ENCODE measurements around the gene MRNIP.
"Not testable (repeated sequence)": the region's sequence is repeated elsewhere in the genome, so short reads cannot be mapped to it uniquely, and the experiment has no call there.

MRNIP gene

DNA sequence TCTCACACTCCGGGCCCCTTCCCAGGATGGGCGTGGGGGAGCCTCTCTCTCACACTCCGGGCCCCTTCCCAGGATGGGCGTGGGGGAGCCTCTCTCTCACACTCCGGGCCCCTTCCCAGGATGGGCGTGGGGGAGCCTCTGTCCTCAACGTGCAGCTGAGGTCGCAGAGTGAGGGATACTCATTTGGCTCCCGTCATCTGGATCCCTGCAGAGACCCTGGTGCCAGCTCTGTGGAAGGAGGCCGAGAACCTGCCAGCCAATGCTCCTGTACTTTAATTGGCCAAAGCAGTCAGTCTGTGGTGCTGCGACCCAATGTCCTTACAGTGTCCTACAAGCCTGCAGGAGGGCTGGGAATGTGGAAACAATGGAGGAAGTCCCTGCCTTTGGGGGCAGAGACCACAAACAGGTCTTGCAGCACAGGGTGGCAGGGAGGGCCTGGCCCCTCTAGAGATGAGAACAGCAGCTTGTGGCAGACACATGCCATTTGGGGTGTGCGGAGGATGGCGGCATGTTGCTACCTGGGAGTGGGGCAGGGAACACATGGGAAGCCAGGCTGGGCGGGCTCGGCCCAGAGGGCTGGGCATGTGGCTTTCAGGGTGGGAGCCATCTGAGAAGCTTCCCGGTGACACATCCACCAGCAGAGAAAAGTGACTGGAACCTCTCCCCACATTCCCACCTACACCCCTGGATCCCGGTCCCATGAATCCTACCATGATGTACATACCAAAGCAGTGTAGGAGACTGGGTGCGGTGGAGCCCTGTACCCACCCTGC, 13.6 kb upstream of the MRNIP start:
- no peak for DNase-seq (ENCODE audit: extremely low read depth in 1 of 2, low read depth in 1 of 2)

DNA sequence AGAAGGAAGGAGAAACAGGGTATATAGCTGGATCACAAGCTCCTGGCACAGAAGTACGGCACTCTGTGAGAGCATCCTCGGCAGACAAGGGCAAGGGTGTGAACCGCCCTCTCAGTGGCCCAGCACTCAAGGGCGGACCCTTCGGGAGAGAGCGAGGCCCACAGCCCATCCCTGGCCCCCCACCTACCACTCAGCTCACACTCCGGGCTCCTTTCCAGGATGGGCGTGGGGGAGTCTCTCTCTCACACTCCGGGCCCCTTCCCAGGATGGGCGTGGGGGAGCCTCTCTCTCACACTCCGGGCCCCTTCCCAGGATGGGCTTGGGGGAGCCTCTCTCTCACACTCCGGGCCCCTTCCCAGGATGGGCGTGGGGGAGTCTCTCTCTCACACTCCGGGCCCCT, 12.9 kb upstream of the MRNIP start:
- DNase-seq (ENCODE audit: extremely low read depth in 1 of 2, low read depth in 1 of 2) = not testable (repeated sequence)

DNA sequence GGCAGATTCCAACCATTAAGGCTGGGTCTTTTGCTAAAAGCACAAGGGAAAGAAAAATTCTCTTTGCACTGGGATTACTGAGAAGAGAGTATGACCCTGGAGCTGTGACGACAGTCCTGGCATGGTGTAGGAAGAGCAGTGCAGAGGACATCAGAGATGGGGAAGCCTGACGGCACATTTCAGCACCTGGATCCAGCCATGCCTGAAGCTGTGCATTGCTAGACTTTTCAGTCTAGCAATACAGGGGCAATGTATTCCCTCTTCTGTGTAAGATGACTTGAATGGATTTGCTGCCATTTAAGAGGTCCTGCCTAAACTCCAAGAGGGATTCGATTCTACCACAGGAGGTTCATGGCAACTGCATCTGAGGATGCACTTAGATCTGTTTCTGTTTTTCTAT, 12.3 kb upstream of the MRNIP start:
- DNase-seq (ENCODE audit: extremely low read depth in 1 of 2, low read depth in 1 of 2) = no peak

DNA sequence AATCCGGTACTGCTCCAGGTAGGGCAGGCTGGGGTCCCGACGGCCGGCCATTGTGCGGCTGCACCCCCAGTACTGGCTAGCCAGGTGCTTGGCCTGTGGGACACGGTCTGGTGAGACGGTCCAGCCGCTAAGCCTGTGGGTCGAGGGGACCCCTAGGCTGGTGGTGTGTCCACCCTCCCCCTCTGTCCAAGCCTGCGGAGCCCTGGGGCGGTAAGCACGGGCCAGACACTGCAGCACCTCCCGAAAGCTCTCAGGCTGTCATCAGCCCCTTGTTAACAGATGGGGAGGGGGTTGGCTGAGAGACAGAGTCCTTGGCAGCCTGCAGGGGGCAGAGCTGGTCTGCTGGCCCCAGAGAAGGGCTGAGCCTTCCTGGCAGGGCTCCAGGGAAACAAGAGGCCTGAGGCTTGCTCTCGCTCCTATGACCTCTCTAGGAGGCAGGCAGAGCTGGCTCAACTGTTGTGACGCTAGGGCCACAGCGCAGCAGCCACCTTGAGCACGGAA, 11.8 kb upstream of the MRNIP start:
- no peak for DNase-seq (ENCODE audit: extremely low read depth in 1 of 2, low read depth in 1 of 2)

- DNase-seq (ENCODE audit: extremely low read depth in 1 of 2, low read depth in 1 of 2) = no peak
Measured at GRCh38 chr5:179869641-179870402, 11.2 kb upstream of the MRNIP start.

DNA sequence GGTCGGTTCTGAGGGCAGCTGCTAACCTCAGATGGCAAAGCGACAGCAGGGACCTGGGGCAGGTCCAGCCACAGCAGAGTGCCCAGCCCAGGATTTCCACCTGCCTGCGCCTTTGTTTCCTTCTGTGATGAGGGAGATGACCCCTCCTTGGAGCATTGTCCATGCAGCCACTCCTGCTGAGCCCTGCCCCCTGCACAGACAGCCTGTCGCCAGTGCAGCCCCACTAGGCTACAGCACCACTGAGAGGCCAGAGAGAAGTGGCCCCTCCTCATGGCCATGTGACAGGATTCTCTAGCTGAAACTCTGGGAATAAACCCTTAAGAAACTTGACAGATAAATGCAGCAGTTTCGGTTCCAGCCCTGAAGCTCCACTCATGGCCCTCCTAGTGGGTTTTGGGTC, 10.5 kb upstream of the MRNIP start:
- no peak for DNase-seq (ENCODE audit: extremely low read depth in 1 of 2, low read depth in 1 of 2)

- DNase-seq (ENCODE audit: extremely low read depth in 1 of 2, low read depth in 1 of 2) = no peak
Measured at GRCh38 chr5:179868541-179868940, 9.9 kb upstream of the MRNIP start.

- DNase-seq (ENCODE audit: extremely low read depth in 1 of 2, low read depth in 1 of 2) = no peak
Measured at GRCh38 chr5:179867476-179867875, 8.9 kb upstream of the MRNIP start.

- DNase-seq (ENCODE audit: extremely low read depth in 1 of 2, low read depth in 1 of 2) = no peak
Measured at GRCh38 chr5:179867079-179867465, 8.5 kb upstream of the MRNIP start.

- no peak for DNase-seq (ENCODE audit: extremely low read depth in 1 of 2, low read depth in 1 of 2)
Measured at GRCh38 chr5:179866241-179867078, 7.8 kb upstream of the MRNIP start.

DNA sequence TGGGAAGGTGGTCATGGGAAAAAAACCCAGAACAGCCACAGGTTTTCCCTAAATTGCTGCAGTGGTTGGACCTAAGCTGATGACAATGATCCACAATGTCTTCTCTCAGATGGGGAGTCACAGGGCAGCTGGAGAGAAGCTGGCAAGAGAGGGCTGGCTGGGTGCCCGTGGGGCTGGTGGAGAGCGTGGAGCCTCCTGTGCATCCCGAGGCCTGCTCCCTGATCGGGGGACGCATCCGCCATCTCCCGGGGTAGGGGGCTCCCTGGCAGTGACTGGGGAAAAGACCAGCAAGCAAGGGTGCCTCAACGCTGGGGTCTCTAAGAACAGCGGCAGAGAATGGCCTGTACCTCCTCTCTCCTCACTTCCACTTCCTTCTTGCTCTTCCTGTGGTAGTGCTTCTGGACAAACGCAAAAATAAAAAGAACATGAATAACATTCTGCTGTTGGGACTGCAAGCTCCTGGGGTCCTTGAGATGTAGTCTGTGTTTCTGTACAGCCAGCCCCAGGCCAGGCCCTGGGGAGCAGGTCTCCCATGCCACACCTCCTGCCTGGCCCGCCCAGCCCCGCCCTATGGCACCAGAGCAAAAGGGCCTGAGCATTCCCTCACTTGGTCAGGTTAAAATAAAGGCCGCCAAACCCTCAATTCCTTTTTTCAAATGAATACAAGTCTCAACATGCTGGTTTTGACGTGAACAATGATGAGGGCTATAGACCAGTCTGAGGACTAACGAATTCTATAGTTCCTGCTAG, 7.0 kb upstream of the MRNIP start:
- no peak for DNase-seq (ENCODE audit: extremely low read depth in 1 of 2, low read depth in 1 of 2)

DNA sequence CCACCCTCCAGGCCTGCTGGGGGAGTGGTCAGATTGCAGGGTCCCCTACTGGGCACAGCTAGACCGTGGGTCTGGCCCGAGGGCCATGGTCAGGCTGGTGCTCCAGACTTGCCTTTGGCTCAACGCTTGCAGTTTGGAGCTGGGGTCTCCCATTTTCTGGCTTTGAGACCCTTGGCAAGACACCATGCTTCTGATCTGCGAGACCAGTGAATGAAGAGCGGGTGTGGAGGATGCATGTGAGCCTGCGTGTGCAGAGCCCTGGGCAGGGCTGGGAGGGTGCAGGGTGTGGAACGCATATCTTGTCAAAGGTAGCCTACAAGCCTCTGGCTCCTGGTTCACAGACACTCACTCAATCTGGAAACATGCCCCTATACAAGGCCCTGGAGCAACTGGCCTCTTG, 6.1 kb upstream of the MRNIP start:
- DNase-seq (ENCODE audit: extremely low read depth in 1 of 2, low read depth in 1 of 2) = no peak

DNA sequence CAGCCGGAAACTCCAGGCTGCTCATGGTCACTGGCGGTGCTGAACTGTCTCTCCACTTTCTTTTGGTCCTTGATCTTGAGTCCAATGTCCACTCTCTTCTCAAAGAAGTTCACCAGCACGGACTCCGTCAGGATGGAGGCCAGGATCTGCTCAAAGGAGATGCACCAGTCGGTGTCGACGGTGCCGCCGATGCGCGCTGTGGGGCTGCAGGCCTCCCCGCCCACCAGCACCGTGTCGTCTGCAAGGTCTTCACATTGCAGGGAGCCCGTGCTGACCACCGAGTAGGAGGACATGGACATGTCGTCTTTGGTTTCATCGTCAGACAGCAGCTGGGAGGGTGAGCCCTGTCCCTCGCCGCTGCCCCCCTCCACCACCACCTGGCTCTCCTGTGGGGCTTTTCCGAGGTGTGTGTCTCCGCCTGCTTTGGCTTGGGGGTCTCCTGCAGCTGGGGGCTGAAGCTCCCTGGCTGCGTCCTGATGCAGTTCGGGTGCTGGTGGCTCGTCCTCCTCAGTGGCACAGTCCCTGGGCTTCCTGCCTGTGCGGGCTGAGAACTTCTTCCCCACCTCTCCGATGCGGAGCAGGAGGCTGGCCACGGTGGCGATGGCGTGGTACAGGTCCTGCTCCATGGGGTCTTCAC, 5.0 kb upstream of the MRNIP start:
- no peak for DNase-seq (ENCODE audit: extremely low read depth in 1 of 2, low read depth in 1 of 2)

GRCh38 chr5:179862891-179863290, 4.3 kb upstream of the MRNIP start:
- no peak for DNase-seq (ENCODE audit: extremely low read depth in 1 of 2, low read depth in 1 of 2)

DNA sequence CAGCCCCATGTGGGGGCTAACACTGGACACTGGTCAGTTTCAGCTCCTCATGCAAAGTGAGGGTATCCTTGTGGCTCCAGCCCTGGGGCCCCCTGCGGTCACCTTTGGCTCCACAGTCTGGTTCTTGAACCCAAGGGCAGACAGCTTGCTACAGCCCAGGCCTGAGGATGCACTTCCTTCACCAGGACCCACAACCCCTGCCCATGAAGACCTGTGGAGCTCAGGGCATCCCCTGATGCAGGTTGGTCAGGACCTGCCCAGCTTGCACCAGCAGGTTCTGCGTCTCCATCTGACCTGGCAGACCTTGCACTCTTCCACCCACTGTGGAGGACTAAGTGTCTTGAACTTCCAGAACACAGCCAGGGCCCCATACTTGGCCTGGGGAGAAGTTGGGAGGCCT, 3.7 kb upstream of the MRNIP start:
- DNase-seq (ENCODE audit: extremely low read depth in 1 of 2, low read depth in 1 of 2) = no peak

GRCh38 chr5:179860301-179860700, 1.7 kb upstream of the MRNIP start:
- no peak for DNase-seq (ENCODE audit: extremely low read depth in 1 of 2, low read depth in 1 of 2)

GRCh38 chr5:179858241-179858585, 404 bp downstream of the MRNIP start:
- peak; percentile 12 to 33 for DNase-seq (ENCODE audit: extremely low read depth in 1 of 2, low read depth in 1 of 2)

DNA sequence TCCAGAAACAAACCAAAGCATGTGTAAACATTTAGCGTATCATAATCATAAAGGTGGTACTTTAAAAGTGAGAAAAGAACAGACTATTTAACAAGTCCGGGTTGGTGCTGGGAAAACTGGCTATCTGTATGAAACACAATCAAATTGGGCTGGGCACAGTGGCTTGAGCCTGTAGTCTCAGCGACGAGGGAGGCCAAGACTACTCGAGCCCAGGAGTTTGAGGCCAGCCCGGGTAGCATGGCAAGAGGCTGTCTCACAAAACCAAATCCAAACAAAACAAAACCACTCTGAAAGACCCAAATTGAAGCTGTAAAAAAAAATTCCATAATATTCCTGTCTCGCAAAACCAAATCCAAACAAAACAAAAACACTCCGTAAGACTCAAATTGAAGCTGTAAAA, 4.3 kb downstream of the MRNIP start:
- DNase-seq (ENCODE audit: extremely low read depth in 1 of 2, low read depth in 1 of 2) = no peak

DNA sequence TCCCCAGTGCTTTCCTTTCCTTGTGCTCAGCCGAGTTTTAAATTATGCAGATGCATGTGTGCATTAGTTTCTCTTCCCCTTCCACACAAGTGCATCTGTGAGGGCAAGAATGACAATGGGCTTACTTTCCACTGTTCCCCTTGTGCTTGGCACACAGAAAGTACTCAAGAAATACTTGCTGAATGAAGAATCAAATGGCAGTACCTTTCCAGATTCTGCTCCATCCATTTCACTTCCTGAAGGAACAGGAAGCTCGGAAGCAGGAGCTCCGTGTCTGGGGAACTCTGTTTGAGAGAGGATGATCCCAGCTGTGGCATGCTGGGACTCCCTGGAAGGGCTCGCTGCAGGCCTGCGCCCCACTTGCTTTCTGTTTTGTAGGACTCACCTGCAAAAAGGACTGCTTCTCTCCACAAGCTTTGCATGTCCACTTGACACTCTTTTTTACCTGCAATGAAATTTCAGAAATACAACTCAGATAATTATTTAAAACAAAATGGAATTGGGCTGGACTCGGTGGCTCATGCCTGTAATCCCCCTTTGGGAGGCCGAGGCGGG, 5.5 kb downstream of the MRNIP start:
- no peak for DNase-seq (ENCODE audit: extremely low read depth in 1 of 2, low read depth in 1 of 2)

DNA sequence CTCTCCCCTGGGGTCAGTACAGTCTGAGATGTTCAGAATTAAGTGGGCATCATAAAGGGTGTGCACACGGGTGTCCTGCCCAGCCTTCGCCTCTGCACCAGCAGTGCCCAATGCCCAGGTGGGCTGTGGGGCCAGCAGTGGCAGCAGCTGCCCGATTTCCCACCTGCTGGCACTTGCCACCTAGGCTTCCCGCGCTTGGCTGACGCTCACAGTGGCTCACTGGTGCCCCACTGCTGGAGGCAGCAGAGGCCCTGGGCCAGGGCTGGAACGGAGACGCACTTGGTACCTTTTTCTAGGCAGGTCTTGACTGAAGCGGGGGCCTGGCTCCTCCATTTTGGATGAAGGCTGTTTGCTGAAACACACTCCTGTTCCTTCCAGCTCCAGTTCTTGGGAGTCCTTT, 17.0 kb downstream of the MRNIP start:
- DNase-seq (ENCODE audit: extremely low read depth in 1 of 2, low read depth in 1 of 2) = no peak
